ENCODE data around the gene PTCH2. TPM values are rescaled to one million over a fixed set of nuclear protein-coding genes. Genes with fewer than 3 reads are reported as not detected.
A peak's percentile ranks its signal among the peaks of the same experiment; 100 is the strongest.

Gene PTCH2
- total and polyA plus RNA-seq, 2 donors (not counting 1 experiment from before 2014, with no cell fraction given) = 1.3 to 1.7 TPM

GRCh38 chr1:44835738-44836675 is 7.0 kb downstream of the PTCH2 start:
- ATAC-seq (ENCODE audit: low read depth) (peak; percentile 98), DNase-seq (peak; percentile 89)
- Histone ChIP-seq H3K4me1 (ENCODE audit: control insufficient read depth in 2 of 2, insufficient read depth in 2 of 2, low read length in 2 of 2) (peaks cover 0 to 7% of the 10 kb centered on the region in 2 donors), H3K27ac (ENCODE audit: low read length in 2 of 2) (no peak overlapping the region), H3K9me3 (ENCODE audit: control extremely low read depth in 1 of 3, control insufficient read depth in 2 of 3, insufficient read depth in 1 of 3, low read length in 2 of 3) (no peaks in the 10 kb centered on the region), H3K4me2 (replicated peaks; ENCODE audit: low read depth, low read length, poor library complexity, severe bottlenecking) (peak overlapping the region; percentile 33), H4K20me1 (ENCODE audit: control insufficient read depth, insufficient read depth, low read length, poor library complexity, severe bottlenecking) (no peaks in the 10 kb centered on the region), H2AFZ (ENCODE audit: insufficient read depth, low read depth, low read length, poor library complexity, severe bottlenecking) (peak overlapping the region; percentile 59), H3K79me2 (ENCODE audit: control insufficient read depth, insufficient read depth, low read length) (no peaks in the 10 kb centered on the region), H3K4me3 (ENCODE audit: control extremely low read depth in 1 of 5, extremely low read depth in 1 of 5, insufficient read depth in 1 of 5, low read depth in 2 of 5, low read length in 4 of 5) (no peak overlapping the region), H3K36me3 (replicated peaks in 1 of 2; ENCODE audit: control extremely low read depth in 1 of 2, control insufficient read depth in 1 of 2, extremely low read depth in 1 of 2, insufficient read depth in 2 of 2, low read length in 1 of 2) (no peaks in the 10 kb centered on the region), H3K27me3 (replicated peaks in 1 of 4; ENCODE audit: control extremely low read depth in 1 of 4, control insufficient read depth in 3 of 4, insufficient read depth in 4 of 4, low read length in 3 of 4) (no peaks in the 10 kb centered on the region), H3K9ac (ENCODE audit: low read length) (no peak overlapping the region)
- Mint-ChIP-seq H3K27ac (peak overlapping the region; percentile 55), H3K4me3 (peak overlapping the region; percentile 62), H3K27me3 (peaks cover 6% of the 10 kb centered on the region), H3K4me1 (peaks cover 11% of the 10 kb centered on the region), H3K9me3 (ENCODE audit: insufficient read depth) (no peaks in the 10 kb centered on the region)
- ChIA-PET CTCF (interaction anchor here (0.6 to 3.0 kb wide), 21 partner anchors 9 to 1011 kb away, joined by 3 to 11 read pairs (median 3); partner anchors contain the start of genes BTBD19, DYNLT4, EIF2B3 and HECTD3), POLR2A (interaction anchor here (0.5 to 1.0 kb wide), 2 partner anchors 36 to 42 kb away, joined by 3 to 9 read pairs; partner anchors contain the start of gene PLK3)
- TF ChIP-seq EZH2 (IDR thresholded peaks at IDR 0.05; ENCODE audit: borderline replicate concordance, insufficient read depth, low read depth, low read length, poor library complexity, severe bottlenecking) (no peak), CTCF (IDR thresholded peaks at IDR 0.05) (peak; percentile 85)
- intact Hi-C loops (cut with micrococcal nuclease) = loop anchor here (1.0 to 5.0 kb wide), 5 partner anchors 16 to 464 kb away; partner anchors contain the start of genes HECTD3 and UROD
- WGBS (ENCODE audit: insufficient coverage) = 84% methylated on average over 19 of the region's 23 CpGs
